Measurements from ENCODE around the gene SPAG9.

GRCh38 chr17:50995668-50996067 lies 125.0 kb downstream of the SPAG9 start:
- no peak for TF ChIP-seq CTCF (conservative IDR thresholded peaks at IDR 0.05; ENCODE audit: low read depth, low read length)
- TF ChIP-seq EZH2phosphoT487 (IDR thresholded peaks at IDR 0.05; ENCODE audit: borderline replicate concordance, low read length), result no peak
